HFFc6 (cell line): ENCODE data around the gene DDX4. TPM values are rescaled to one million over a fixed set of nuclear protein-coding genes. Genes with fewer than 3 reads are reported as not detected.

Experiments used
- DNase-seq: peaks from one replicate; pipeline ENCODE4 v3.0.0-alpha.2; 2018
- H3K27ac Mint-ChIP-seq: 2 replicates; pipeline ENCODE4 v1.8.0; 2020; ENCODE audit warnings: mild to moderate bottlenecking, mixed read lengths
- H3K27me3 Mint-ChIP-seq: 2 replicates; pipeline ENCODE4 v1.8.0; 2021; ENCODE audit warnings: mild to moderate bottlenecking, moderate library complexity, mixed read lengths; ENCODE audit not compliant: insufficient read depth
- H3K36me3 Mint-ChIP-seq: 2 replicates; pipeline ENCODE4 v1.8.0; 2021; ENCODE audit warnings: low read depth, mixed read lengths
- H3K4me1 Mint-ChIP-seq: 2 replicates; pipeline ENCODE4 v1.8.0; 2020; ENCODE audit warnings: low read depth, mixed read lengths
- H3K4me3 Mint-ChIP-seq: 2 replicates; pipeline ENCODE4 v1.8.0; 2020; ENCODE audit warnings: mild to moderate bottlenecking, moderate library complexity, mixed read lengths
- H3K9me3 Mint-ChIP-seq: 2 replicates; pipeline ENCODE4 v1.8.0; 2020; ENCODE audit warnings: mild to moderate bottlenecking, mixed read lengths
- CTCF ChIP-seq: fragments of 200-600 bp; sonication (generic); IDR thresholded peaks from 2 replicates; pipeline ENCODE4 v1.5.0; 2021; ENCODE audit warnings: antibody characterized with exemption, mild to moderate bottlenecking
- total RNA-seq, 6 experiments: library from RNA; stranded (reverse); fragmentation: NEBNext Ultra II Directional; extraction: Animal tissue kit (Norgen Biotek cat#: 25700); gene quantifications; 2 replicates in 1 of 6; 3 replicates in 5 of 6; pipeline ENCODE4 v1.2.3, GENCODE V29; 2021

DDX4 gene
- total RNA-seq, 6 experiments from 2014 or later: not detected

DNA sequence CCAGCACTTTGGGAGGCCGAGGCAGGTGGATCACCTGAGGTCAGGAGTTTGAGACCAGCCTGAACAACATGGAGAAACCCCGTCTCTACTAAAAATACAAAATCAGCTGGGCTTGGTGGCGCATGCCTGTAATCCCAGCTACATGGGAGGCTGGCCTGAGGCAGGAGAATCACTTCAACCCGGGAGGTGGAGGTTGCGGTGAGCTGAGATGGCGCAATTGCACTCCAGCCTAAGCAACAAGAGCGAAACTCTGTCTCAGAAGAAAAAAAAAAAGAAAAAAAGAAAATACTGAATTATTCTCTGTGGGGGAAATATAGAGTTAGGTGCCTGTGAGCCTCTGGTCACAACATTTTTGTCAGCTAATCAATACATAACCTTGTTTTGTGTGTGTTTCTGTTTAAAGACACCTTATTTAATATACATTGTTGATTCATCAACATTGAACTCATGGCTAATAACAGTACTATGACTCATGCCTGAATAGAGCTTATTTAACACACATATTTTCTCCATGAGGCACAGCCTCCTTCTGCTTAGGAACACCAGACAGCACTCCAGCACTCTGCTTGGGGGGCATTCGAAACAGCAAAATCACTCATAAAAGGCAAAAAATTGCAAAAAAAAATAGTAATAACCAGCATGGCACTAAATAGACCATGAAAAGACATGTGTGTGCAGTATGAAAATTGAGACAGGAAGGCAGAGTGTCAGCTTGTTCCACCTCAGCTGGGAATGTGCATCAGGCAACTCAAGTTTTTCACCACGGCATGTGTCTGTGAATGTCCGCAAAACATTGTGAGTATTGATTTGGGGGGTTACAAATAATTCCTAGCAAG is 113.2 kb downstream of the DDX4 start, which contains the start of gene IL31RA:
TSS of gene IL31RA (plus strand) at position 519 of the 836 bp plus-strand sequence. CDS start at position 733, 214 bp downstream.
- Mint-ChIP-seq H3K36me3 (no peaks in the 10 kb centered on the region), H3K9me3 (no peaks in the 10 kb centered on the region), H3K27ac (peak within 1 kb of the TSS; percentile 76), H3K27me3 (0 out of 2 replicates have a peak, but pooled peaks cover 2% of the 10 kb centered on the region), H3K4me3 (peak within 1 kb of the TSS; percentile 68), H3K4me1 (peaks cover 71% of the 10 kb centered on the region)
- no peak for TF ChIP-seq CTCF
- peak; percentile 86 for DNase-seq

DNA sequence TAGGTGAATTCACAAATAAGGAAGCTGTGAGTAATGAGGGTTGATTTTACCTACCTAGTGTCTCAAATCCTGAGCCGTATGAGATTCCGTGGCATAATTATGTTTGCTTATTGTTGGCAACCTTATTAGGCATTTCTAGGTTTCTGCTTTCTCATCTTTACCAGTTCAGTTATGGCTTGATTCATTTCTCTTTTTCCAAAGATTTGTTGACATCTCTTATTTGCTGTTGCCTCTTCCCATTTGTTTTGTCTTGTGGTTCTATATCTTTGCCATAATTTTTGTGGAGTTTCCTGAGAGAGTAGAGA is 113.8 kb downstream of the DDX4 start:
- H3K9me3 Mint-ChIP-seq: no peaks in the 10 kb centered on the region
- peaks cover 71% of the 10 kb centered on the region for H3K4me1 Mint-ChIP-seq
- no peak for DNase-seq
- H3K4me3 Mint-ChIP-seq: peak overlapping the region; percentile 68; the same call in 1 of the 2 replicates
- H3K27me3 Mint-ChIP-seq: 0 out of 2 replicates have a peak, but pooled peaks cover 2% of the 10 kb centered on the region
- no peaks in the 10 kb centered on the region for H3K36me3 Mint-ChIP-seq
- peak overlapping the region; percentile 76 for H3K27ac Mint-ChIP-seq
- TF ChIP-seq CTCF: no peak

DNA sequence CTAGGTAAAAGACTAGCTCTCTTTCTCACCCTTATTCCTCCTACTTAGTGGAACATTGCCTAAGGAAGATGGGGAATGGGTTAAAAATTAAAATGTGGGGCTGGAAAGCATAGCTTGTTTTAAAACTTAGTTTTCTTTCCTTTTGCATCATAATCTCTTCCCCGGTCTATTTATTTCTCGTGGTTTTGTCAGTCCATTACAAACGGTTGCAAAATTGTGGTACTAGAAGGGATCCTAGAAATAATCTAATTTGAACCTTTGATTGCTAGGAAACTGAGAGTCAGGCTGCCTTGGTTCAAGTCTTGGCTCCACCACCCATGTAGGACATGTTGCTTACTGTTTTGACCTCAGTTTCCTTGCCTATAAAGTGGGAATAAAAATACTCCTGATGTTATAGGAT is 114.6 kb downstream of the DDX4 start:
- Mint-ChIP-seq H3K4me1 (peaks cover 70% of the 10 kb centered on the region), H3K4me3 (no peak overlapping the region), H3K27ac (no peak overlapping the region), H3K36me3 (no peaks in the 10 kb centered on the region), H3K9me3 (no peaks in the 10 kb centered on the region), H3K27me3 (0 out of 2 replicates have a peak, but pooled peaks cover 2% of the 10 kb centered on the region)
- DNase-seq: no peak
- no peak for TF ChIP-seq CTCF

GRCh38 chr5:55853041-55853670 is 115.3 kb downstream of the DDX4 start:
- Mint-ChIP-seq H3K27ac (peak overlapping the region; percentile 6), H3K27me3 (0 out of 2 replicates have a peak, but pooled peaks cover 2% of the 10 kb centered on the region), H3K9me3 (no peaks in the 10 kb centered on the region), H3K4me3 (no peak overlapping the region), H3K4me1 (peaks cover 64% of the 10 kb centered on the region), H3K36me3 (no peaks in the 10 kb centered on the region)
- no peak for TF ChIP-seq CTCF
- no peak for DNase-seq

- no peak for TF ChIP-seq CTCF
- DNase-seq: peak; percentile 32
- H3K27me3 Mint-ChIP-seq: peaks cover 2% of the 10 kb centered on the region; the same call in 1 of the 2 replicates
- H3K4me3 Mint-ChIP-seq: no peak overlapping the region
- H3K27ac Mint-ChIP-seq: no peak overlapping the region
- peaks cover 59% of the 10 kb centered on the region for H3K4me1 Mint-ChIP-seq
- no peaks in the 10 kb centered on the region for H3K9me3 Mint-ChIP-seq
- H3K36me3 Mint-ChIP-seq: no peaks in the 10 kb centered on the region
These were observed 116.0 kb downstream of the DDX4 start for GRCh38 chr5:55853818-55854217.
